Measurements from ENCODE around the gene TNFRSF14. TPM values are rescaled to one million over a fixed set of nuclear protein-coding genes. Genes with fewer than 3 reads are reported as not detected.
"Not testable (repeated sequence)": the region's sequence is repeated elsewhere in the genome, so short reads cannot be mapped to it uniquely, and the experiment has no call there.

Gene TNFRSF14
- total and polyA plus RNA-seq, 2 of the 13 experiments (the other 11 are each of a cell fraction or from before 2014, with no cell fraction given) = 11.9 to 49.9 TPM

- H3K36me3 ChIP-seq (replicated peaks in 1 of 2; ENCODE audit: control insufficient read depth in 1 of 2, insufficient read depth in 2 of 2, low read length in 2 of 2); BruUV-seq (replicated peaks); FAIRE-seq; in situ Hi-C loops (cut with HindIII; ENCODE audit: extremely low pct_ligation_motif_present, low pct_unique_long_range_greater_than_20kb); intact Hi-C loops (cut with micrococcal nuclease; ENCODE audit: unreplicated experiment); H2AFZ ChIP-seq (ENCODE audit: low read length); H4K20me1 ChIP-seq (ENCODE audit: insufficient read depth, low read length); H3K27me3 ChIP-seq (ENCODE audit: control insufficient read depth in 1 of 2, insufficient read depth in 2 of 2, low read length in 2 of 2); ATAC-seq; DNase-seq (ENCODE audit: low spot score); H3K79me2 ChIP-seq (ENCODE audit: insufficient read depth, low read length): not testable (repeated sequence)
- Histone ChIP-seq H3K27ac (ENCODE audit: extremely low read length, insufficient read depth, low read length) (peak overlapping the region; percentile 54), H3K9ac (ENCODE audit: insufficient read depth, low read depth, low read length) (0 out of 2 replicates have a peak overlapping the region, but pooled peaks have one; percentile 18), H3K4me3 (replicated peaks in 1 of 3; ENCODE audit: insufficient read depth in 1 of 3, low read depth in 2 of 3, low read length in 3 of 3) (0 out of 6 replicates have a peak overlapping the region, but pooled peaks of 1 of the 3 experiments have one; percentile 50), H3K9me3 (ENCODE audit: low read length) (peaks cover 11% of the 10 kb centered on the region), H3K4me1 (ENCODE audit: insufficient read depth, low read length) (peaks cover 81% of the 10 kb centered on the region), H3K4me2 (ENCODE audit: low read depth, low read length) (peak overlapping the region; percentile 75)
- 78% methylated on average over 12 of the region's 23 CpGs for WGBS (ENCODE audit: low lambda C conversion rate)
- CTCF ChIA-PET (ENCODE audit: low intra/inter-chr PET ratio, low total read pairs) = interaction anchor here (1.0 kb wide), 1 partner anchor 20 kb away, joined by 3 read pairs; no protein-coding TSS in a partner anchor
- TF ChIP-seq ZBTB42 (CRISPR knock-in tag; IDR thresholded peaks at IDR 0.05) (0 out of 2 replicates have a peak, but pooled peaks have one; percentile 19), ZBTB38 (CRISPR knock-in tag; IDR thresholded peaks at IDR 0.05) (0 out of 2 replicates have a peak, but pooled peaks have one; percentile 7)
- POLR2A ChIA-PET = interaction anchor here (0.7 to 1.5 kb wide), 8 partner anchors 8 to 51 kb away, joined by 3 to 12 read pairs (median 5); partner anchors contain the start of genes PANK4 and TNFRSF14
Measured at GRCh38 chr1:2577565-2578075, 21.4 kb downstream of the TNFRSF14 start.

- no peak for DNase-seq (ENCODE audit: low spot score)
- BruUV-seq (replicated peaks) = no TSS peak
- no peaks in the 10 kb centered on the region for H4K20me1 ChIP-seq (ENCODE audit: insufficient read depth, low read length)
- H3K36me3 ChIP-seq (replicated peaks in 1 of 2; ENCODE audit: control insufficient read depth in 1 of 2, insufficient read depth in 2 of 2, low read length in 2 of 2) = no peaks in the 10 kb centered on the region
- FAIRE-seq = no peak
- no peak overlapping the region for H2AFZ ChIP-seq (ENCODE audit: low read length)
- TF ChIP-seq CREB1 (IDR thresholded peaks at IDR 0.05) (no peak), CREB1 (CRISPR knock-in tag; IDR thresholded peaks at IDR 0.05) (0 out of 2 replicates have a peak, but pooled peaks have one; percentile 5), ZNF746 (CRISPR knock-in tag; IDR thresholded peaks at IDR 0.05) (0 out of 2 replicates have a peak, but pooled peaks have one; percentile 8), CREM (IDR thresholded peaks at IDR 0.05) (peak; percentile 4; the same call in 1 of the 2 replicates), CREM (CRISPR knock-in tag; IDR thresholded peaks at IDR 0.05) (no peak), PCBP2 (optimal IDR thresholded peaks at IDR 0.05; ENCODE audit: low read depth, low read length, poor library complexity, severe bottlenecking) (no peak), CHD4 (IDR thresholded peaks at IDR 0.05; ENCODE audit: borderline replicate concordance, low read length) (no peak), ZBTB34 (CRISPR knock-in tag; IDR thresholded peaks at IDR 0.05) (0 out of 2 replicates have a peak, but pooled peaks have one; percentile 2), SRSF4 (IDR thresholded peaks at IDR 0.05; ENCODE audit: low read depth, low read length, poor library complexity, severe bottlenecking) (no peak), TMF1 (CRISPR knock-in tag; IDR thresholded peaks at IDR 0.05; ENCODE audit: low read depth) (0 out of 2 replicates have a peak, but pooled peaks have one; percentile 11)
- H3K27me3 ChIP-seq (ENCODE audit: control insufficient read depth in 1 of 2, insufficient read depth in 2 of 2, low read length in 2 of 2) = no peaks in the 10 kb centered on the region
- H3K9ac ChIP-seq (ENCODE audit: insufficient read depth, low read depth, low read length) = no peak overlapping the region
- H3K9me3 ChIP-seq (ENCODE audit: low read length) = peaks cover 2% of the 10 kb centered on the region
- ATAC-seq = no peak
- peaks cover 92% of the 10 kb centered on the region for H3K4me1 ChIP-seq (ENCODE audit: insufficient read depth, low read length)
- H3K4me2 ChIP-seq (ENCODE audit: low read depth, low read length) = peak overlapping the region; percentile 75
- intact Hi-C loops (cut with micrococcal nuclease; ENCODE audit: unreplicated experiment) (no loop called here), in situ Hi-C loops (cut with HindIII; ENCODE audit: extremely low pct_ligation_motif_present, low pct_unique_long_range_greater_than_20kb) (no loop called here)
- no peak overlapping the region; a peak in 1 of 6 replicates for H3K4me3 ChIP-seq (replicated peaks in 1 of 3; ENCODE audit: insufficient read depth in 1 of 3, low read depth in 2 of 3, low read length in 3 of 3)
- peak overlapping the region; percentile 54 for H3K27ac ChIP-seq (ENCODE audit: extremely low read length, insufficient read depth, low read length)
- H3K79me2 ChIP-seq (ENCODE audit: insufficient read depth, low read length) = no peaks in the 10 kb centered on the region
- POLR2A ChIA-PET = interaction anchor here (0.6 to 1.5 kb wide), 7 partner anchors 7 to 166 kb away, joined by 3 to 12 read pairs (median 5); partner anchors contain the start of genes PANK4, PEX10 and TNFRSF14
- CTCF ChIA-PET (ENCODE audit: low intra/inter-chr PET ratio, low total read pairs) = interaction anchor here (1.4 kb wide), 1 partner anchor 24 kb away, joined by 3 read pairs; no protein-coding TSS in a partner anchor
- WGBS (ENCODE audit: low lambda C conversion rate) = 42% methylated on average over 4 of the region's 4 CpGs
Measured at GRCh38 chr1:2578758-2579118, 22.6 kb downstream of the TNFRSF14 start.

Measured in HepG2 (cell line).